KOPT-K1 (cell line): Measurements from ENCODE around the gene KCNT2.

Experiments
- H3K27ac ChIP-seq: fragments of 200-600 bp; sonication (generic); 2 replicates; pipeline ENCODE4 v1.5.1; 2016; ENCODE audit warnings: antibody characterized with exemption, mild to moderate bottlenecking, low read depth, low read length; ENCODE audit not compliant: poor library complexity, severe bottlenecking
- H3K36me3 ChIP-seq: fragments of 200-600 bp; sonication (generic); 2 replicates; pipeline ENCODE4 v1.5.1; 2017; ENCODE audit warnings: antibody characterized with exemption, mild to moderate bottlenecking, low read length, moderate library complexity; ENCODE audit not compliant: insufficient read depth
- H3K9me3 ChIP-seq: fragments of 200-600 bp; sonication (generic); 2 replicates; pipeline ENCODE4 v1.5.1; 2017; ENCODE audit warnings: antibody characterized with exemption, low read length, mild to moderate bottlenecking; ENCODE audit not compliant: insufficient read depth, poor library complexity, severe bottlenecking

KCNT2 gene

DNA sequence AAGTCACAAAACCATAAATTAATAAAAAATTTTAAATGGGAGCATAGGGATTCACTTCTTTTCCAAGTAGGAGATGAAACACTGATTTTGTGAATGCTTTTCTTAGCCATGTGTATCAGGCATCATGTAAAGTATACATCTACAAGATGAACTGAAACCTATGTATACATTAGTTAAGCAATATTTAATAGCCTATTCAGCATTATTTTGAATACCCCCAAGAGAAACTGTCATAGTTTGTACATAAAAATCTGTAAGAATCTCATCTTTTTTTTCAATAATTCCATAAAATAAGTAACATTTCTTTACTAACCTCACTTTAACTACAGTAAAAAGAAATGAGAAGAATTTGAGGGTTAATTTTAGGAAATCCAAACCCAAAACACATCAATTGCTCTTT lies 348.0 kb downstream of the KCNT2 start:
- Histone ChIP-seq H3K36me3 (no peaks in the 10 kb centered on the region), H3K9me3 (no peaks in the 10 kb centered on the region), H3K27ac (no peak overlapping the region)

DNA sequence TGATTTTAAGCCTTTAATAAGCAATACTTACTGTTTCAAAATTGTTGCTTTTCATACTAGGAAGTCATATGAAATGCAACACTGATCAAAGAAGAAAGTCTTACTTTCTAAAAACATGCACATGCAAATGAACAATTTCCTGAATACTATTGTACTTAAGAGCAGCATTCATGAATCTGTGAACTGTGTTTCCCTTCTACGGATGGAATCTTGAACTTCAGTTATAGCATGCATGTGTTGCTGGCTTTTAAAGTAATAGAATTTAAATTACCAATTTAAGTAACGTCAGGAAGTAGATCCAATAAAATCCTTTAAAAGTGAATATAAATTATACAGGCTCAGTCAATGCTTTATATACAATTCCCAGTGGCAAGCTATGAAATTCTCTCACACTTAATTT lies 348.9 kb downstream of the KCNT2 start:
- Histone ChIP-seq H3K36me3 (no peaks in the 10 kb centered on the region), H3K27ac (no peak overlapping the region), H3K9me3 (no peaks in the 10 kb centered on the region)

- H3K36me3 ChIP-seq: no peaks in the 10 kb centered on the region
- H3K27ac ChIP-seq: no peak overlapping the region
- no peaks in the 10 kb centered on the region for H3K9me3 ChIP-seq
Measured at GRCh38 chr1:196255762-196256161, 352.5 kb downstream of the KCNT2 start.

DNA sequence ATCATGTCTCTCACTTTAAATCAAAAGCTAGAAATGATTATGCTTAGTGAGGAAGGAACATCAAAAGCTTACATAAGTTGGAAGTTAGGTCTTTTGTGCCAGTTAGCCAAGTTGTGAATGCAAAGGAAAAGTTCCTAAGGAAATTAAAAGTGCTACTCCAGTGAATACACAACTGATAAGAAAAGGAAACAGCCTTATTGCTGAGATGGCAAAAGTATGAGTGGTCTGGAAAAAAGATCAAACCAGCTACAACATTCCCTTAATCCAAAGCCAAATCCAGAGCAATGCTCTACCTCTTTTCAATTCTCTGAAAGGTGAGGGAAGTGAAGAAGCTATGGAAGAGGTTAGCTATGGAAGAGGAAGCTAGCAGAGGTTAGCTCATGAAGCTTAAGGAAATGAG lies 378.7 kb downstream of the KCNT2 start:
- no peaks in the 10 kb centered on the region for H3K36me3 ChIP-seq
- no peak overlapping the region for H3K27ac ChIP-seq
- H3K9me3 ChIP-seq: no peaks in the 10 kb centered on the region

DNA sequence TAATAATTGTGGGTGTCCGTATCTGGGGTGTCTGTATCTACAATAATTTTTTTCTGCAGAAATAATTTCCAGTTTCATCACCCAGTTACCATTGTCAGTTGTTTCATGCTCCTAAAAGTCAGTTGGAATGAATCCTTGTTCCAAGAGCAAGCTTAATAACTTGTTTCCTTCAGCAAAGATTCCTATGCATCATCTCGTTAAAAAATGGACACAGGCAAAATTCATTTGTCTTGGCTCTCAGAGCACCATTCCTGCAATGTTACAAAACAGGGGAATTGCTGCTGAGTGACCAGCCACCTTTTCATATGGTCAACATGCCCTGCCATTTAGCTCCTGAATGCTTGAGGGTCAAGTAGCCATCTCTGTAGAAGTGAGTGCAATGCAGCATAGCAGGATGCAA lies 393.4 kb downstream of the KCNT2 start:
- Histone ChIP-seq H3K27ac (no peak overlapping the region), H3K36me3 (no peaks in the 10 kb centered on the region), H3K9me3 (no peaks in the 10 kb centered on the region)

GRCh38 chr1:196209983-196210382 lies 398.3 kb downstream of the KCNT2 start:
- no peak overlapping the region for H3K27ac ChIP-seq

DNA sequence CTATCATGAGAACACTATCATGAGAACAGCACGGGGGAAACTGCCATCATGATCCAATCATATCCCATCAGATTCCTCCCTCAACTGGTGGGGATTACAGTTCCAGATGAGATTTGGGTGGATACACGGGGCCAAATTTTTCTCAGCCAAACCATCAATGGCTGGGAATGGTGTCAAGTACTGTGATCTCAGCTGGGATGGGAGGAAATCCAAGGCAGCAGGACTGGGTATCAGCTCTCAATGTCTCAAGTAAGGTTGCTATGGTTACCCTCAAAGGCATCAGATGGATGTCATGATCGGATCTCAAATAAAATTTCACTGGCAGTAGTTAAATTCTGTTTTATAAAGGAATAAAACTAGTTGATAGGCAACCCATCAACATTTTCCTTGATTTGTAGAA lies 399.0 kb downstream of the KCNT2 start:
- Histone ChIP-seq H3K9me3 (no peaks in the 10 kb centered on the region), H3K36me3 (no peaks in the 10 kb centered on the region), H3K27ac (no peak overlapping the region)

More at GRCh38 chr1:196209983-196210382, 398.3 kb downstream of the KCNT2 start:
- no peaks in the 10 kb centered on the region for H3K9me3 ChIP-seq
- no peaks in the 10 kb centered on the region for H3K36me3 ChIP-seq

- H3K9me3 ChIP-seq: no peaks in the 10 kb centered on the region
- H3K27ac ChIP-seq: no peak overlapping the region
- H3K36me3 ChIP-seq: no peaks in the 10 kb centered on the region
Measured at GRCh38 chr1:196207612-196208217, 400.5 kb downstream of the KCNT2 start.

GRCh38 chr1:196205882-196206281 lies 402.4 kb downstream of the KCNT2 start:
- Histone ChIP-seq H3K36me3 (no peaks in the 10 kb centered on the region), H3K9me3 (no peaks in the 10 kb centered on the region), H3K27ac (no peak overlapping the region)

DNA sequence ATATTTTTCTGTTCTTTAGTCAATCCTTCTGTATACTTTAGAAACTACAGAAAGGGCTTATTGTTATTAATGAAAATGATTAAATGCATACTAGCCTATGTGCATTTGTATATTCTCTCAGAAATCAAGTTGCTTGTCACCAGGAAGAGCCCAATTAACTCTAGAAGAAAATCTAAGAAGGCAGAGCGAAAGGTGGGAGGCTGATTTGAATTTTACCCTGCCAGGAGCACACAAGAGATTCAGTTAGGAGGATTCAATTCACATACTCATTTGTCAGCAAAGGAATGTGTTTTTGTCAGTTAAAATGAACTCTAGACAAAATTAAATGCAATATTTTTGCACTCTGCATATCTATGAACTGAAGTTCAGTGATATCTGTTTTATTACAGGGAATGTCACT lies 411.8 kb downstream of the KCNT2 start:
- H3K9me3 ChIP-seq: no peaks in the 10 kb centered on the region

DNA sequence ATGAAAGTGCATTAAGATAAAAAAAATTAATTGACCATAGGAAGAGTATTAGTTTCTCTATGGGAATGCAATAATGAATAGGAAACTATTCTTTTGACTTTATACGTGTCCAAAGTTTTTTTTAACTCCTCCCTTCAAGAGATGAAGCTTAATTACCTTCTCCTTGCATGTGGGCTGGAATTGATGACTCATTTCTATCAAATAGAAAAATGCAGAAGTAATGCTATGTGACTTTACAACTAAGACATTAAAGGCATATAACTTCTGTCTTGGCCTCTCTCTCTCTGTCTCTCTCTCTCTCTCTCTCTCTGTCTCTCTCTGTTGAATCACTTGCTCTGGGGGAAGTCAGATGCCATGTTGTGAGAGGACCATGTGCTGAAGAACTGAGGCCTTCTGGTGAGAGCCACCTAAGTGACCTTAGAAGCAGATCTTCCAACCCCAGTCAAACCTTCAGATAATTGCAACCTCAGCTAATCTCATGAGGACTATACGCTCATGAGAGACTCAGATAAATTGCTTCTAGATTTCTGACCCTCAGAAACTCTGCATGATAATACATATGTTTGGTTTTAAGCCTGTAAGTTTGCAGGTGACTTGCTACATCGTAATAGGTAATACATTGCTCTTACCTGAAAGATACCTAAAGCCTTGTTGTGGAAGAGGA lies 414.2 kb downstream of the KCNT2 start:
- no peak overlapping the region for H3K27ac ChIP-seq
- no peaks in the 10 kb centered on the region for H3K36me3 ChIP-seq
- H3K9me3 ChIP-seq: no peaks in the 10 kb centered on the region

More for the DNA sequence above, 411.8 kb downstream of the KCNT2 start:
- Histone ChIP-seq H3K36me3 (no peaks in the 10 kb centered on the region), H3K27ac (no peak overlapping the region)

DNA sequence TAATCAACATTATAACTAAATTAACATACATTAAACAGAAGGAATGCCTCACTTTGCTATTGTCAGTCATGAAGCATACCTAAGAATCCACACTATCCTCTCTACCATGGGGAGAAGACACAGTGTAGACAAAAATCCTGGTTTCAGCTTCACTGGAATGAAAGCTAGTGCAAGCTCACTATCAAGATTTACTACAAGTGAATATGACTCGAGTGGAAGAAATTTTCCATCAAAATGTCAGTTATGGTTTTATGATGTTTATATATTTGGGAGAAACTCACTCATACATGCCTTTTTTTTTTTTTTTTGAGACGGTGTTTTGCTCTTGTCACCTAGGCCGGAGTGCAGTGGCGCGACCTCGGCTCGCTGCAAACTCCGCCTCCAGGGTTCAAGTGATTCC lies 424.3 kb downstream of the KCNT2 start:
- H3K9me3 ChIP-seq: no peaks in the 10 kb centered on the region
- no peak overlapping the region for H3K27ac ChIP-seq
- H3K36me3 ChIP-seq: no peaks in the 10 kb centered on the region

DNA sequence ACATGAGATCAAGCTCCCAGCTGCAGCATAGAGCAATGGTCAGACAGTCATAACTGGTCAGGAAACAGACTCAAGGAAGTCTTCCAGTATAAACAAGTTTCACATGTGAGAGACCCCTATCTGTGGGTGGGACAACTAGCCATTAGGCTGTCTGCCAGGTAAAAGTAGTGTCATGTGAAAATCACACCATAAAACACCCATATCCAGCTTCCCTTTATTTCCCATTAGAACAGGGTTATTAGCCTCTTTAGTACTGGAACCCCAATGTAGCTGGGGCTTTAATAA lies 426.7 kb downstream of the KCNT2 start:
- Histone ChIP-seq H3K36me3 (no peaks in the 10 kb centered on the region), H3K27ac (no peak overlapping the region), H3K9me3 (no peaks in the 10 kb centered on the region)

DNA sequence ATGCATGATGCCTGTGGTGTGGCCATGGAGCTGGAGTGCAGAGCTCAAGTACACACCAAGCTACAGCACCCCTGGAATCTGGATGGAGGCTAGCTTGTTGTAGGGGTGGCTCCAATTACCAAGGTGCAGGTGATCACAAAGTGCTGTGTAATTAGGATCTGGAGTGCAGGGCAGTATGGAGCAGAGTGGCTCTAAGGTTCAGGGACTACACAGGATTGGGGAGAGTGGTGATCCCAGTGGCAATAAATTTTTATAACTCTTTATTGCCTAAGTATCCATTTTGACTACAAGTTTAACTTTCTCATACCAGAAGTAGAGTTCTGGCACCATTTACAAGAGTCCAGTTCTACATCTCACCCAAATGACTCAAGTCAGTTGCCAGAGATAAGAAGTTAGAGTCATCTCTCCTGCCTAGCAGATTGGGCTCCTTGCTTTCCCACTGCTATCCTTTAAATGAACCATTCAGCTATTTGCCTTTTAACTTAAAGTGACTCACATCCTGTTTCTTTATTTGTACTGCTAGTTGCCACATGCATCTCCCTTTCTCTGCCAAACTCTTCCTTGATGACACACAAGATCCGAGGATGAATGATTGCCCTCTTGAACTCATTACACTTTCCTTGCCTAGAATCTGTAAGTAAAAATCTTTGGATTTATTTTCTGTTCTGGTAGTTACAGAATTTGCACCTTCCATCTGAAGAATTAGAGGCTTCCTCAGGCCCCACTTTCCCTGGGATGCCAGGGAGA lies 427.2 kb downstream of the KCNT2 start:
- H3K9me3 ChIP-seq: no peaks in the 10 kb centered on the region
- no peak overlapping the region for H3K27ac ChIP-seq
- no peaks in the 10 kb centered on the region for H3K36me3 ChIP-seq

DNA sequence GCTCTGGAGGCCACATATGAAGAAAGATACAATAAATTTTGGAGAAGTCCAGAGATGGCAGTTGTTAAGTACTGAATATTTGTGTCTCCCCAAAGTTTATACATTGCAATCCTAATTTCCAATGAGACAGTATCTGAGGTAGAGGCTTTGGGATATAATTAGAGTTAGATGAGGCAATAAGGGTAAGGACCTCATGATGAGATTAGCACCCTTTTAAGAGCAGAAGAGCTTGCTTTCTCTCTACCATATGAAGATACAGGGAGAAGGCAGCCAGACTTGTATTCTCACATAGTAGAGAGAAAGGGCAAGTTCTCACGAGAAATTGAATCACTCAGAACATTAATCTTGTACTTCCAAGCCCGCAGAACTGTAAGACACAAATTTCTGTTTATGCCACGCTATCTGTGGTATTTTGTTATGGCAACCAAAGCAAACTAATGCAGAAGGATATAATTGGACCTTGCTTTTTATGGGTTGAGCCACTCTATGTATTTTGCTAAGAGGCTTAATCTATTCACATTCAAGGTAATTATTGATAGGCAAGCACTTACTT lies 430.1 kb downstream of the KCNT2 start:
- Histone ChIP-seq H3K9me3 (no peaks in the 10 kb centered on the region), H3K27ac (no peak overlapping the region), H3K36me3 (no peaks in the 10 kb centered on the region)
